AG10803 (cell line): ENCODE data around the gene FFAR4.

Experiments used
- DNase-seq: peaks from one replicate; pipeline ENCODE4 v3.0.0; 2010; ENCODE audit warnings: low read depth
- H3K4me3 ChIP-seq: 2 replicates; pipeline ENCODE4 v1.5.1; 2011; ENCODE audit warnings: mild to moderate bottlenecking, low read length, control low read depth
- TF ChIP-seq, protein P1 (sequence below): conservative IDR thresholded peaks from 2 replicates; pipeline ENCODE4 v1.5.1; 2011; ENCODE audit warnings: mild to moderate bottlenecking, low read length, control low read depth, inconsistent platforms

FFAR4 gene

DNA sequence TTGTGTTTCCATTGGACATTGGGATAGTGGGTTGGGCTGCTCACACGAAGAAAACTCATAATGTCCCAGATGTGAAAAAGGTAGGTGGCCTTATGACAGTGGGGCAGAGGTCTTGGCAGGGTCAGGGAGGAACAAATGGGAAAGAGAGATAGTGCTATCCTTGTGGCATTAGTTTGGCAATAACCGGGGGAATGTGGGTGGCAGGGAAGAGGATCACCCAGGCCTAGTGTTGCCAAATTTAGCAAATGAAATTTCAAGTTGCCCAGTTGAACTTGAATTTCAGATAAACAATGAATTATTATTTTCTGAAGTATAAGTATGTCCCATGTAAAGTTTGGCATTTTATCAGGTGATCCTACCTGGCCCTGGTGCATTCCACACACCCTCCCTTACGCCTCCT is 46.7 kb downstream of the FFAR4 start:
- TF ChIP-seq, protein P1, sequence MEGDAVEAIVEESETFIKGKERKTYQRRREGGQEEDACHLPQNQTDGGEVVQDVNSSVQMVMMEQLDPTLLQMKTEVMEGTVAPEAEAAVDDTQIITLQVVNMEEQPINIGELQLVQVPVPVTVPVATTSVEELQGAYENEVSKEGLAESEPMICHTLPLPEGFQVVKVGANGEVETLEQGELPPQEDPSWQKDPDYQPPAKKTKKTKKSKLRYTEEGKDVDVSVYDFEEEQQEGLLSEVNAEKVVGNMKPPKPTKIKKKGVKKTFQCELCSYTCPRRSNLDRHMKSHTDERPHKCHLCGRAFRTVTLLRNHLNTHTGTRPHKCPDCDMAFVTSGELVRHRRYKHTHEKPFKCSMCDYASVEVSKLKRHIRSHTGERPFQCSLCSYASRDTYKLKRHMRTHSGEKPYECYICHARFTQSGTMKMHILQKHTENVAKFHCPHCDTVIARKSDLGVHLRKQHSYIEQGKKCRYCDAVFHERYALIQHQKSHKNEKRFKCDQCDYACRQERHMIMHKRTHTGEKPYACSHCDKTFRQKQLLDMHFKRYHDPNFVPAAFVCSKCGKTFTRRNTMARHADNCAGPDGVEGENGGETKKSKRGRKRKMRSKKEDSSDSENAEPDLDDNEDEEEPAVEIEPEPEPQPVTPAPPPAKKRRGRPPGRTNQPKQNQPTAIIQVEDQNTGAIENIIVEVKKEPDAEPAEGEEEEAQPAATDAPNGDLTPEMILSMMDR, result no peak
- DNase-seq, result no peak

GRCh38 chr10:93614101-93614825 is 47.8 kb downstream of the FFAR4 start:
- no peak overlapping the region for H3K4me3 ChIP-seq
- TF ChIP-seq, protein P1, result no peak
- no peak for DNase-seq

More for the DNA sequence above, 46.7 kb downstream of the FFAR4 start:
- no peak overlapping the region for H3K4me3 ChIP-seq

DNA sequence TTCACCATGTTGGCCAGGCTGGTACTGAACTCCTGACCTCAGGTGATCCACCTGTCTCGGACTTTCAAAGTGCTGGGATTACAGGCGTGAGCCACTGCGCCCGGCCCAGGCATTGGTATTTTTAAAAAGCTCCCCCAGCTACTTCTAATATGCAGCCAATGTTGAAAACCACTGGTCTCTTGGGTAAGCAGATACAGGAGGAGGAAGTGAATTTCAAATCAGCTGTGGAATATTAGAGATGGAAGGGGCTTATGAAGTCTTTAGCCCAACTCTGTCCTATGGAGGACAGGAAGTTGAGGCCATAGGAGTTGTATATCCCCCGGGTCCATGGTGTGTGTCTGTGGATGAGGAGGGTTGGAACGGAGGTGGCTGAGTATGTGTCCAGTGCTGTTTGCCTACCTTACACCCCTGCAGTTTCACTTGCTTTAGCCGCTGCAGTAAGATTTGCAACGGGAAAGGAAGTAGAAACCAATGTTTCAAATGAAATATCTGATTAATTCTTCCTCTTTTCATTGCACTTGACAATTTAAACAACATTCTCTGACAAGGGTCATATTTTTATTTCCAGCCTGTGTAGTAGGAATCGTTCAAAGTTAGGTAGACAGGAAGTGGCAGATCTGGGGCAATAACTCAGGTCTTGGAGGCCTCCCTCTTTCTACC is 49.2 kb downstream of the FFAR4 start:
- TF ChIP-seq, protein P1, result no peak
- H3K4me3 ChIP-seq, result no peak overlapping the region
- no peak for DNase-seq

GRCh38 chr10:93620925-93621324 is 54.5 kb downstream of the FFAR4 start:
- H3K4me3 ChIP-seq, result no peak overlapping the region
- TF ChIP-seq, protein P1, result no peak
- DNase-seq, result no peak

- DNase-seq, result no peak
Observed at GRCh38 chr10:93622942-93623341, 56.5 kb downstream of the FFAR4 start.

GRCh38 chr10:93628858-93629257 is 62.4 kb downstream of the FFAR4 start:
- TF ChIP-seq, protein P1, result no peak
- DNase-seq, result no peak
- no peak overlapping the region for H3K4me3 ChIP-seq

More at GRCh38 chr10:93622942-93623341, 56.5 kb downstream of the FFAR4 start:
- no peak overlapping the region for H3K4me3 ChIP-seq
- TF ChIP-seq, protein P1, result no peak
